COR-L47 (cell line): ENCODE measurements around the gene ERICH6B.

Source experiments
- DNase-seq: peaks from one replicate; lab custom pipeline; 2025; lab: John Stamatoyannopoulos, UW

Gene ERICH6B

DNA sequence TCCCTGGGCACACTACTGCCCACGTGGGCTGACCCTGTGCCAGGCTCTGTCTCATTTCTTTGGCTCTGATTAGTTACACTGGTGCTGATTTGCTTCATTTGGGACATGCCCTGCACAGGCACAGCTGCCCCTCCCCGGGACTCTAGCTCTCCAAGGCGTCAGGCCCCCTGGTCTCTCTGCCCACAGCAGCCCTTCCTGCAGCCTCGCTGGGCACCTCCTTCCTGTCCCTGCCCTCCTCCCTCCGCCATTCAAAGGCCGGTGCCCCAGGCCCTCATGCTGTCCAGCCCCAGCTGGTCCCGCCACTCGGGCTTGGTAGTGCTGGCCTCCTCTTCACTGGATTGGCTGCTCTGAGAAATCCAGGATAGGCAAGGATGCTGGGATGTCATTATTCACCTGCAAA, 73.1 kb downstream of the ERICH6B start:
- DNase-seq: no peak

GRCh38 chr13:45541806-45542205, 73.7 kb downstream of the ERICH6B start:
- DNase-seq: no peak

DNA sequence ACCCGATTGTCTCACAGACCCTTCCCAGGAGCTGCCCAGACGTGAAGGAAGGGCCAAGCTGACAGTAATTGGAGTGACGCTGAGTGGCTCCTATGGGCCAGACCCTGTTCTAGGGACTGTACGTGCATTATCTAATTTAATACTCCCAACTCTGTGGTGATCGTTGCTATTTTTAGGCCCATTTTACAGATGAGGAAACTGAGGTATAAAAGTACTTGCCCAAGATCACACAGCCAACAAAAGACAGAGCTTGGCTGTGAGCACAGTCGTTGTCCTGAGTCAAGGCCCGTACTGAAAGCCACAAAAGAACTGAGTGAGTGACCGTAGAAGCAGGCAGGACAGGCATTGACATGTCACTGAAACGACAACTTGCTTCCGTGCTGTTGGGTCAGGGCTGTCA, 74.7 kb downstream of the ERICH6B start:
- no peak for DNase-seq

DNA sequence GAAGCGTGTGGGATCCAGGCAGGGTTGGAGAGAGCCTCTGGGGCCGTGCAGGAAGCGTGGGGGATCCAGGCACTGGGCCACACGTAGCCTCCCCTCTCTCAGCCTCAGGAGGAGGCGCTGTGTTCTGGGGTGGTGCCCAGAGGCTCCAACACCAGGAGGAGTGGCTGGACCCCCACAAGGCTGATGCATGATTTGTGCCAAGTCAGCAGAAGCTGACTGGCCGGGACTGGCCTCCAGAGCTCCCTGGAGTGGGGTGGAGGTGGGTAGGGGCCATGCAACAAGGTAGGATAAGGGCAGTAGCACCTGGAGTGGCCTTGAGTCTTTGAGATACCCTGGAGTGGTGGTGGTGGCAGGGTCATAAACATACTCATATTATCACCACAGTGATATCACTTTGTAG, 75.3 kb downstream of the ERICH6B start:
- no peak for DNase-seq

GRCh38 chr13:45538382-45538781, 77.2 kb downstream of the ERICH6B start:
- peak; percentile 71 for DNase-seq

- no peak for DNase-seq
Observed at GRCh38 chr13:45537516-45537915, 78.0 kb downstream of the ERICH6B start.

DNA sequence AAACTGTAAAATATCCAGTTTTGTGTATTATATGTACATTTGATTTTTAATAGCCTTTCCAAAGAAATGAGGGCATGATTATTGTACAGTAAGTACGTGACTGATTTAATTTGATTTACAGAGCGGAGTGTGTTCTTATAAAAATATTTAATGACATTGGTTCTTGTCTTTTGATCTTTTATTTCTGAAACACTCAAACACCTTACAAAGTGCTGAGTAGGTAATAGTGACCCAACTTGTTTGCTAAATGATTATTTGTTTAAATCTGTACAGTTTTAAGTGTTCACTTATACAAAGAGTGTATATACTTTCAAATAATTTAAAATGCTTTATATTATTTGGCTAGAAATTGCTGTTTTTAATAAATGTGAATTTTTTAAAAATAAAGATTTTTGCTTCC, 79.3 kb downstream of the ERICH6B start:
- DNase-seq: no peak

DNA sequence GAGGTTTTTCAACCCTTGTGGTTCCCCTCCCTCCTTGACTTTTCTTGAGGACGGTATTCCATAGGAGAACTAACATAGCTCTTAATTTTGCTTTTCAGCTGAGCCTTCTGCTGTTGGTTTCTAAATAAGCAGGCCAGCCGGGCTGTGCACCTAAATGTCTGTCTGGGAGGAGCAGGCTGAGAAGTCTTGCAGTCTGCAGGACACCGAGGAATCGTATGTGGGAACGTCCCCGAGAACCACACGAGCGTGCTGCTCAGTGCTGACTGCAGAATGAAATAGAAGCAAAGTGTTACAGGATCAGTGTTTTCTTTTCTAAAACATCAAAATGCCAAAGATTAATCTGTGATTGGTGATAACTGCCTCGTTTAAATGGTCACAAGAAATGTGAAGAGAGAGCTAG, 80.9 kb downstream of the ERICH6B start:
- no peak for DNase-seq

DNA sequence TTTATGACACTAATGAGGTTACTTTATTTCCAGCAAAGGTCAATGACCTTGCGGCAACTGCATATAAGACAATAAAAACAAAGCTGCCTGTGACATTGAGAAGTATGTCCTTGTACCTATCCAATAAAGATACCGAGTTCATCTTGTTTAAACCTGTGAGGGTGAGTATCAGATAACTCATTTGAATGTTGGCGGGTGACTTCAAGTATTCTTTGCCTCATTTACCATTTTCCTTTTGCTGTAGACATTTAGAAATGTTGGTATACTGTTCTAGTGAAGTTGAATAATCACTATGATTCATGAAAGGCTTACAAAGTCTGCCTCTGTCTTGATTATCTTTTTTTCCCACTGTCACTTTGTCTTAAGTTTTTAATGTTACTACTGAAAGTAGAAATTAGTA, 85.8 kb downstream of the ERICH6B start:
- no peak for DNase-seq

DNA sequence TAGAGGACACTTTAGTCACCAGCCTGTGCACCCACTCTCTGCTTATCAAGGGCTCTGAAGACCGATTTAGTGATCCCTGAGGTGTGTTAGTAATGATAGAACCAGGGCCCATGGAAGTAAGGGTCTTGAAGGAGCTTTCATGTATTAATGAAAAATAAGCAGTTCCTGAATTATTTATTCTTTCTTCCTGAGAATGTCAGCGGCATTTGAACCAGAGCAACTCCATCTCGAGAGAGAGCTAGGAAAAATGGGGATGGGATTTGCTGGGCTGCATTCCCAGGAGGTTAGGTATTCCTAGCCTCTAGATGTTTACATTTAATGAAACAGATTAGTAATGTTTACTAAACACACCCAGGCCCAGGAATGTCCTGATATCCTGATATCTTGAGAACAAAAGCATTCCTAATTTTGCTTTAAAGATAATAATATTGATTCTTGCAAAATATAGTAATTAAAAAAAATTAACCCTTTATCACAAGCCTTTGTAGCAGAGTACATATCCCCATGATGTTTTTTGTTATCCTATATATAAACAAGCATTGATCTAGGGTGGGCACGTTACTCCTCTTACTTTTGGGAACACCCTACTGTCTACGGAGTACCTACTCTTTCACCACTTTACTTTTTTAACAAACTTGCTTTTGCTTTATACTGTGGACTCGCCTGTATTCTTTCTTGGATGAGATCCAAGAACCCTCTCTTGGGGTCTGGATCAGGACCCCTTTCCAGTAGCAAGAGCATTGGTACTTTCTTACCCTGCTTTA, 87.7 kb downstream of the ERICH6B start:
- no peak for DNase-seq

GRCh38 chr13:45522571-45522970, 93.0 kb downstream of the ERICH6B start:
- no peak for DNase-seq

GRCh38 chr13:45521297-45521696, 94.2 kb downstream of the ERICH6B start:
- DNase-seq: no peak

DNA sequence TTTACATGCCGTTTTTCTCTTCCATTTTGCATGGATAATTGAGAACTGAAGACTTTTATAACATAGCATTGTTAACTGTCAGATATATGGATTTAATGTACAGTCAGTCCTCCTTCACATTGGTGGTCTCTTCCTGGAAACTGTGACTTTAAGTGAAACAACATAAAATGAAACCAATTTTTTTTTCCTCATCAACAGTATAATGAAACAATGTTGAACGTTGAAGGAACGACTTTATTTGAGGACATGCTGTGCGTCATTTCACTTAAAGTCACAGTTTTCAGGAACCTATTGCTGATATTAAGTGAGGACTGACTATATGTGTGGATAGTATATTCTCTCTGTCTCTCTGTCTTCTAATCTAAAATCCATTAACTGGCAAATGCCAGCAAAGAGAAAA, 96.0 kb downstream of the ERICH6B start:
- no peak for DNase-seq

- DNase-seq: no peak
Observed at GRCh38 chr13:45518525-45519245, 96.9 kb downstream of the ERICH6B start.

- DNase-seq: no peak
Observed at GRCh38 chr13:45516757-45517156, 98.8 kb downstream of the ERICH6B start.

- DNase-seq: no peak
Observed at GRCh38 chr13:45512098-45512496, 103.4 kb downstream of the ERICH6B start.

DNA sequence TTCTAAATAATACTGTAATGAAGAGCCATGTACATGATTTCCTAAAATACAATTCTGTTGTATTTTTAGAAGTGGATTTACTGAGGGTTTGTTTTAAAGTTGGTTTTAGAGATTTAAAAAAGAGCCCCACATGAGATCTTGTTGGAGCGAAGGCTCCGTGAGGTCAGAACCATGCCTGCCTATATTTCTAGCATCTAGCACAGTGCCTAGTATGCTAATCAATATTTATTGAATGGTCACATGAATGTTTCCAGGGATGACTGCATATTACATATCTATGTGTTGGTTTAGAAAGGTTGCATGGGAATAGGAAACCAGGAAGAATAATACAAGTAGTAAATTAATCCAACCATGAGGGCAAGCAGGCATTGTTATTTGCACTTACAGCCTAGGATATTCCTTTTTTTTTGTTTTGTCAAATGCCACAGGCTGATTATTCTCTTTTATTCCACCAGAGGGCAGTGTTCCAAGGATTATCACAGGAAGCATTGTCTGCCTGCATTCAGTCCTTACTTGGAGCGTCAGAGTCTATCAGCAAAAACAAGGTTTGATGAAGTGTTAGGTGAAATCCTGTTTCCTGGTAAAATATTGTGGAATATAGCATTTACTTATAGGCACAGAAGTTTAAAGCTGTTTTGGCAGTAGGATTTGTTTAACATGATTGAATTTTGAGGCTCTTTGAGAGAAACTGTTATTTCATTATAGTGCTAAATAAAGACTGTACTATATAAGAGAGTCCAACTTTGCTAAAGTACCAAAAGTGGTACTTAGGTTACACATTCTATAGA, 104.0 kb downstream of the ERICH6B start:
- DNase-seq: peak; percentile 53

GRCh38 chr13:45510672-45511071, 104.9 kb downstream of the ERICH6B start:
- no peak for DNase-seq

GRCh38 chr13:45508776-45509175, 106.8 kb downstream of the ERICH6B start:
- DNase-seq: no peak

DNA sequence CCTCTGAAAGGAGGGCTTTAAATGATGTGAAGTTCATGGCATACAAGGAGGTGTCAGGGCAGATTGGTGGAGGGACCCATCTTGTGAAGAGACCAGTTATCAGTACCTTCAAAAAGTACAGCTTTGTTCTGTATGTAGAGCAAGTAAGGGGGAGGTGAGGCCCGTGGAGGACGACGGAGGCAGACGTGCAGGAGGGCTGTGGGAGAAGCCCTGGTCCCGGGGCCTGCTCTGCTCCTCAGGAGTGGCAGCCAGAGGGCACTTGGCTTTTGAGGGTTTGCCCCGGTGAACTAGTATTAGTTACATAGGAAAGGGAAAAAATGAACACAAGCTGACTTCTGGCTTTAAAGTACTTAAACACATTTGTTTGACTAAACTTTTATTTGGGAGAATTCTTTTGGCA, 108.7 kb downstream of the ERICH6B start:
- no peak for DNase-seq

- DNase-seq: no peak
Observed at GRCh38 chr13:45503658-45504057, 111.9 kb downstream of the ERICH6B start.

GRCh38 chr13:45501175-45501526, 114.4 kb downstream of the ERICH6B start:
- no peak for DNase-seq
